Measurements from ENCODE around the gene HSD17B13. TPM values are rescaled to one million over a fixed set of nuclear protein-coding genes. Genes with fewer than 3 reads are reported as not detected.
A peak's percentile ranks its signal among the peaks of the same experiment; 100 is the strongest.
"Not testable (repeated sequence)": the region's sequence is repeated elsewhere in the genome, so short reads cannot be mapped to it uniquely, and the experiment has no call there.

HSD17B13 gene
- total and polyA plus RNA-seq, 12 donors: 0.10 to 0.83 (median 0.36) TPM; not detected in 3

DNA sequence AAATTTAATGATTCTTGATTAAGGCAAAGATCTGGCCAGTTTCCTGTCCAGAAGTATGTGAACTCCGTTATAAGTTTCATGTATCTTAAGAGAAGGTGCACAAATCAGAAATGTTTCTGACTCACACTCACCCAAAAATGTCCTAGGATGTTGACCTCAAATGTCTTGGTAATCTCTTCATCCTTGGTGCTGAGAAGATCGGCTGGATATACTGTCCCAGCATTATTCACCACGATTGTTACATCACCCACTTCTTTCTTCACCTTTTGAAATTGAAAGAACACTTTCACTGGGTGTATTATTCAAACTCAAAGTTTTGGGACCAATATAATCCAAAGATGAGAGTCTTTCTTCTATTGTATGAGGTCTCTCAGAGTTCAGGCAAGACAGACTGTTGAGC, 5.7 kb downstream of the HSD17B13 start:
- DNase-seq: no peak
- WGBS, 2 donors: 89 to 90% methylated on average over 3 of the region's 3 CpGs

DNA sequence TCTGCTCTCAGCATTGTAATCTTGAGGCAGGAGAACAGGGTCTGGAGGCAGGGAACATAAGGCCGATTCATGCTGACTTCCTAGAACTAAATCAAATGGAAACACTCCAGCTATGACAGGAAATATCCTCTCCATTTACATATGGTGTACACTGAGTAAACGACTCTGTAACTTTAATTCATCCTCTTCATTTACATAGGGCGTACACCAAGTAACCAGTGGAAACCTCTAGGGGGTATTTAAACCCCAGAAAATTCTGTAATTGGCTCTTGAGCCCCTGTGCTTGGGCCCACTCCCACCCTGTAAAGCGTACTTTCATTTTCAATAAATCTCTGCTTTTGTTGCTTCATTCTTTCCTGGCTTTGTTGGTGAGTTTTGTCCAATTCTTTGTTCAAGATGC, 7.7 kb downstream of the HSD17B13 start:
- H3K36me3 ChIP-seq; DNase-seq; H3K27me3 ChIP-seq; intact Hi-C loops (cut with DNase I); H3K9me3 ChIP-seq: not testable (repeated sequence)
- 43 to 48% methylated on average over 4 of the region's 4 CpGs for WGBS, 2 donors
- peak overlapping the region in 9 of 10 donors; percentile 9 to 82 (median 62) for H3K27ac ChIP-seq
- ATAC-seq: peak in 1 of 8 donors; percentile 19
- peaks cover 0 to 32% (median 9%) of the 10 kb centered on the region in 9 donors for H3K4me1 ChIP-seq
- peak overlapping the region in 2 of 10 donors; percentile 5 for H3K4me3 ChIP-seq

More for the DNA sequence above, 5.7 kb downstream of the HSD17B13 start:
- no peak for ATAC-seq
- no peak overlapping the region for H3K4me3 ChIP-seq
- H3K4me1 ChIP-seq: peaks cover 0 to 18% (median 4%) of the 10 kb centered on the region in 9 donors
- TF ChIP-seq, protein P1, sequence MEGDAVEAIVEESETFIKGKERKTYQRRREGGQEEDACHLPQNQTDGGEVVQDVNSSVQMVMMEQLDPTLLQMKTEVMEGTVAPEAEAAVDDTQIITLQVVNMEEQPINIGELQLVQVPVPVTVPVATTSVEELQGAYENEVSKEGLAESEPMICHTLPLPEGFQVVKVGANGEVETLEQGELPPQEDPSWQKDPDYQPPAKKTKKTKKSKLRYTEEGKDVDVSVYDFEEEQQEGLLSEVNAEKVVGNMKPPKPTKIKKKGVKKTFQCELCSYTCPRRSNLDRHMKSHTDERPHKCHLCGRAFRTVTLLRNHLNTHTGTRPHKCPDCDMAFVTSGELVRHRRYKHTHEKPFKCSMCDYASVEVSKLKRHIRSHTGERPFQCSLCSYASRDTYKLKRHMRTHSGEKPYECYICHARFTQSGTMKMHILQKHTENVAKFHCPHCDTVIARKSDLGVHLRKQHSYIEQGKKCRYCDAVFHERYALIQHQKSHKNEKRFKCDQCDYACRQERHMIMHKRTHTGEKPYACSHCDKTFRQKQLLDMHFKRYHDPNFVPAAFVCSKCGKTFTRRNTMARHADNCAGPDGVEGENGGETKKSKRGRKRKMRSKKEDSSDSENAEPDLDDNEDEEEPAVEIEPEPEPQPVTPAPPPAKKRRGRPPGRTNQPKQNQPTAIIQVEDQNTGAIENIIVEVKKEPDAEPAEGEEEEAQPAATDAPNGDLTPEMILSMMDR (IDR thresholded peaks at IDR 0.05): no peak
- no peak overlapping the region for H3K27ac ChIP-seq
- no peaks in the 10 kb centered on the region for H3K36me3 ChIP-seq
- H3K9me3 ChIP-seq: no peaks in the 10 kb centered on the region
- no peaks in the 10 kb centered on the region for H3K27me3 ChIP-seq
- intact Hi-C loops (cut with DNase I): no loop called here

DNA sequence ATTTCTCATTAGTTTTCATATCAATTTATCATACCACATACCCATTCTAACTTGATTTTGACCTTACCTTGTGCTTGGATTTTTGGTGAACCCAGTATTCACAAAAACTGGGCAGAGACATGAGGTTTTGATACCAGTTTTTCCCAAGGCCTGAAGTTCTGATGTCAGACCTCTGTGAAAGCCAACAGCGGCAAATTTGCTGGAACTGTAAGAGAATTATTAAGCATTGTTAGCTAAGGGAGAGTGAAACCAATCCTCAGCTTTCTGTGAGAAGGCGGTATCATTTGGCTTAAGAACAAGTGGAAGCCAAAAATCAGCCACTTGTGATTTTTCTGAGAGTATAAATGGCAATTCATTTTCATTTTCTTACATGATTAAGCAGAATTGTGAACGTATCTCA, 8.9 kb downstream of the HSD17B13 start:
- 71 to 77% methylated on average over 3 of the region's 3 CpGs for WGBS, 2 donors
- H3K27me3 ChIP-seq: no peaks in the 10 kb centered on the region
- H3K27ac ChIP-seq: peak overlapping the region in 5 of 10 donors; percentile 33 to 82 (median 76)
- no peaks in the 10 kb centered on the region for H3K36me3 ChIP-seq
- ATAC-seq: no peak
- no peak overlapping the region for H3K4me3 ChIP-seq
- DNase-seq: no peak
- intact Hi-C loops (cut with DNase I): no loop called here
- H3K4me1 ChIP-seq: peaks cover 0 to 42% (median 15%) of the 10 kb centered on the region in 9 donors
- TF ChIP-seq, protein P1 (IDR thresholded peaks at IDR 0.05): no peak
- no peaks in the 10 kb centered on the region for H3K9me3 ChIP-seq

DNA sequence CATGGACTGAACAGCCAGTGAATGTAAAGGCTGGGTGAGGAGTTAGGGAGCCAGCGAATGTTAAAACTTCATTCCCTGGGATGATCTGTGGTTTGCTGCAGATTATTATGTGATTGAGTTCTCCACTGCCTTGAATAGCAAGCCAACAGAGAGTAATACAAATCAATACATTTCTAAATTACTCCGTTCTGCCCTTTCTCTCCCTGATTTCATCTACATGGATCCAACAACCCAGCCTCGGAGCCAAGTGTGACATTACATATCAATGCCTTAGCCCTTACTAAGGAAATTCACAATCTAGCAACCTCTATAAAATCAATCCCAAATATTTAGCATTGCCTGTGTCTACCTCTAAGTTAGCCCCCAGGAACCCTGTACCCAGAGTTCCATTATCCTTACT, 11.0 kb downstream of the HSD17B13 start:
- intact Hi-C loops (cut with DNase I): no loop called here
- TF ChIP-seq, protein P1 (IDR thresholded peaks at IDR 0.05): no peak
- 99 to 100% methylated on average over 3 of the region's 3 CpGs for WGBS, 2 donors

GRCh38 chr4:87310691-87311335, 11.9 kb downstream of the HSD17B13 start:
- Histone ChIP-seq H3K36me3 (no peaks in the 10 kb centered on the region), H3K27me3 (no peaks in the 10 kb centered on the region), H3K27ac (peak overlapping the region in 4 of 10 donors; percentile 11 to 45 (median 26)), H3K9me3 (no peaks in the 10 kb centered on the region), H3K4me3 (no peak overlapping the region), H3K4me1 (peaks cover 0 to 42% (median 15%) of the 10 kb centered on the region in 9 donors)
- WGBS, 2 donors: 42 to 50% methylated on average over 4 of the region's 4 CpGs
- intact Hi-C loops (cut with DNase I): no loop called here
- DNase-seq (no peak), ATAC-seq (peak in 2 of 8 donors; percentile 44 to 52)
- TF ChIP-seq, protein P1 (IDR thresholded peaks at IDR 0.05): no peak

More for the DNA sequence above, 11.0 kb downstream of the HSD17B13 start:
- Histone ChIP-seq H3K9me3 (no peaks in the 10 kb centered on the region), H3K4me3 (no peak overlapping the region), H3K27ac (peak overlapping the region in 1 of 10 donors; percentile 45), H3K36me3 (no peaks in the 10 kb centered on the region), H3K4me1 (peaks cover 0 to 42% (median 15%) of the 10 kb centered on the region in 9 donors), H3K27me3 (no peaks in the 10 kb centered on the region)
- ATAC-seq: no peak
- DNase-seq: no peak

All from heart right ventricle (tissue), 16 donors.